GM21381 (cell line): Measurements from ENCODE around the gene PRKCB.

Experiments used
- ATAC-seq: cut with Tn5 transposase; IDR thresholded peaks from one replicate; pipeline ENCODE4 v1.9.1; 2021; ENCODE audit warnings: mild to moderate bottlenecking, moderate library complexity; ENCODE audit not compliant: unreplicated experiment

The PRKCB gene

GRCh38 chr16:23863511-23864422 lies 28.0 kb downstream of the PRKCB start:
- ATAC-seq, result peak; percentile 71

GRCh38 chr16:23865853-23866252 lies 30.1 kb downstream of the PRKCB start:
- ATAC-seq, result no peak

DNA sequence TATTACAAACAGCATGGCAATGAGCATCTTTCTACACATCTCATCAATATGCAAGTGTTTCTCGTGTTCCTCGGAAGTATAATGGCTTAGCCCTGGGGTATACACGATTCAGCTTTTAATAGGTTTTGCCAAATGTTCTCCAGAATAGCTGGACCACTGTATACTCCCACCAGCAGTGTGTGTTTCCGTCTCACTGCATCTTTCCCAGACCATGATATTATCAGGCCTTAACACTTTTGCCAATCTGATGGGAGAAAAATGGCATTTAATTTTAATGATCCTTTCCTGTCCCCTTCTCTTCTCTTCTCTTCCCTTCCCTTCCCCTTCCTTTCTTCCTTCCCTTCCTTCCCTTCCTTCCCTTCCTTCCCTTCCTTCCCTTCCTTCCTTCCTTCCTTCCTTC lies 30.8 kb downstream of the PRKCB start:
- ATAC-seq, result no peak

GRCh38 chr16:23867566-23867965 lies 31.8 kb downstream of the PRKCB start:
- ATAC-seq, result no peak

DNA sequence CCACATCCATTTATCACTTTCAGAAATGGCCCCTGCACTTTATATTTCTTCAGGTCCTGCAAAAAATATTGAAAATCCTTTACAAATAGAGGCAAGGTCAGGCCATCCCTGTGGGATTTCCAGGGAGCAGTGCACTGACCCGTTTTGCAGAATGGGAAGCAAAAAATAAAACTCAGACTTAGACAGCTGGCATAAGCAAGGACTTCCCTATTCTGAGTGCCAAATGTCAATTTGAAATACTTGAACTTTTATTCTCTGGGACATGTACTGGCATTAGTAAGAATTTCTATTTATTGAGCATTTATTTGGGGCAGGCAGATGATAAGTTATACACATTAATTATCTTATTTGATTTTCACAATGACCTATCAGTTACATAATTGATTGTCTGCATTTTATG lies 32.4 kb downstream of the PRKCB start:
- ATAC-seq, result no peak

DNA sequence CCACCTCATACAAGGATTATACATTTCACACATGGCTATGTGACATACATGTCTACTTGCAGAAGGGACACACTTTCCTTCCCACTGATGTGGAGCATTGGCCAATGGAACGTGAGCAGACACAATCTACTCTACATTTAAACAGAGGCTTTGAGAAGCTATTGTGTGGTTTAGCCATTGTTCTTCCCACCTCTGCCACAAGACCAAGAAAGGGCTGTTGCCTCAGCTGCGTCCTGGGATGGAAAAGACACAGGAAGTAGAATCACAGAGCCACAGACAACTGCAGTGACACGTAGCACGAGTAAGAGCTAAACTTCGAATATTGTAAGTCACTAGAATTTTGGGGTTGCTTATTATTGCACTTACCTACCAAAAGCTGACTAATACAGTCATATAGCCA lies 33.3 kb downstream of the PRKCB start:
- no peak for ATAC-seq

DNA sequence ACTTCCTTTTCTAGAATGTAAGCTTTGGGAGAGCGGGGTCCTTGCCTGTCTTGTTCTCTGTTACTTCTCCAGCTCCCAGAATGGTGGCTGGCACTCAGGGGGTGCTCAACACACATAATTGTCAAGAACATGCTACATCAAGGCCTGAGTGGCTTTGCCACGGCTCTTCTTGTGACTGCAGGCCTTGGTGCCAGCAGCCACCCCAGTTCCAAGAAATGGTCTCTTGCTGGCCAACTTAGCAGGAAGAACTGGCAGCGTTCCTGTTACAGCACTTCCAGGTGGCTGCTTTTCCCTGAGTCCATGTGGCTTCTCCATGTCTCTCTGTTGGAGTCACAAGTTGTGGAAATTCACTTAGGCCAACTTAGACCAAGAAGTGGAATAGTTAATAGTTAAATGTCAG lies 36.1 kb downstream of the PRKCB start:
- ATAC-seq, result no peak

DNA sequence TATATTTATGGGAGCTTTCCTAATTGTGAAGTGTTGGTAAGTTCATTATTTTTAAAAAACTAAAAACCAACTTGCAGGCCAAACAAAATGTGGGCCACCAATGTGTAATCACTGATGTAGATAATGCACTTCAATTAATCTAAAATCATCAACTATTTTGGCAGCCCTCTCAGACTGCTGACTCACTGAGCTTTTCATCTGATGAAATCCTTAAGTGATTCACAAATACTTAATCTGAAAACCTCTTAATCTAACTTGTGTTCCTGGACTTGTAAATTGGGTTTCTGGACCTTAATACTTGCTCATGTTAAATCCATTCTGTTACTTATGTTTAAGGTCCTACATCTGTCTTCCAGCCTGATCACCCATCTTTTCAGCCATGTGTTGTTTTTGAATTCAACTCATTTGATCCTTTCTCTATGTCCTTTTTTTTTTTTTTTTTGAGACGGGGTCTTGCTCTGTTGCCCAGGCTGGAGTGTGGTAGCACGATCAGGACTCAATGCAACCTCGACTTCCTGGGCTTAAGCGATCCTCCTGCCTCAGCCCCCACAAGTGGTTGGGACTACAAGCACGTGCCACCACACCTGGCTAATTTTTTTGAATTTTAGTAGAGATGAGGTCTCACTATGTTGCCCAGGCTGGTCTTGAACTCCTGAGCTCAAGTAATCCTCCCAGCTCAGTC lies 39.0 kb downstream of the PRKCB start:
- ATAC-seq, result no peak

- ATAC-seq, result no peak
Observed at GRCh38 chr16:23876256-23876896, 40.6 kb downstream of the PRKCB start.

GRCh38 chr16:23877107-23878070 lies 41.6 kb downstream of the PRKCB start:
- no peak for ATAC-seq

DNA sequence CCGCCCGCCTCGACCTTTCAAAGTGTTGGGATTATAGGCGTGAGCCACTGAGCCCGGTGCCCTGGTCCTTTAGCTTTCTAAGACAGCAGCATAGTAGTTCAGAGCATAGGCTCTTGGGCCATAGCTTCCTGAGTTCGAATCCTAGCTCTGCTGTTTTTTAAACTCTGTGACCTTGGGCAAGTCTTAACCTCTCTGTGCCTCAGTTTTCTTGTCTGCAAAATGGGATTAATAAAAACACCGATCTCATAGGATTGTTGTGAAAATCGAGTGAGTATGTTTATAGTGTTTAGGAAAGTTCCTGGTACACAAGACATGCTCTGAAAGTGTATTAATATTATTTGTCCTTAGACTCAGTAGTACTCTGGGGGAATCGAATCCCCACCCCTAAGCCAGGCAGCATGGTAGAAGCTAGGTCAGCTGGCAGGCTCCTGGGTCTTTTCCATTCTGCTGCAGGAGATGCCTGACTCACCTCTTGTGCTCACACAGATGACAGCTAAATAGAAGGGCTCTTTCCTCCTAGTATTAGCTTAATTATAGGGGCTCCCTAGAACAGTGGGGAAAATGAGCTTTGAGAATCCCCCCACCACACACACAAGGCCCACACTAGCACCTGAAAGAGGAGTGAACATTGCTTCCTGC lies 44.1 kb downstream of the PRKCB start:
- no peak for ATAC-seq

GRCh38 chr16:23889189-23889588 lies 53.4 kb downstream of the PRKCB start:
- no peak for ATAC-seq

DNA sequence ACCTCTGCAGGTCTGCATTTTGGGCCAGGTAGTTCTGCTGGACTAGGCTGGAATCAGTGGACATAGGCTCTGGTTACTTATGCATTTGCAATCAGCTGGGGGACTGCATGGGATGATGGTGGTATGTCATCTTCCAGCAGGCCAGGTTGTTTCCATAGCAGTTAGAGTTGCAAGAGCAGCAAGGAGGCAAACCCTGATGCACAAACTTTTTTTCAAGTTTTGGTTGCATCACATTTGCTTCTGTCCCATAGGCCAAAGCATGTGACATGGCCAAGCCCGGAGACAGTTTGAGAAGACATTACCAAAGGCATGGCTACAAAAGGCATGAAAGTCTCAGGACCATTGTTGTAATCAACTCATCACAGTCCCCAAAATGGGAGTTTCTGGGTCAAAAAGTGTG lies 58.2 kb downstream of the PRKCB start:
- no peak for ATAC-seq

- no peak for ATAC-seq
Observed at GRCh38 chr16:23895052-23895451, 59.3 kb downstream of the PRKCB start.

DNA sequence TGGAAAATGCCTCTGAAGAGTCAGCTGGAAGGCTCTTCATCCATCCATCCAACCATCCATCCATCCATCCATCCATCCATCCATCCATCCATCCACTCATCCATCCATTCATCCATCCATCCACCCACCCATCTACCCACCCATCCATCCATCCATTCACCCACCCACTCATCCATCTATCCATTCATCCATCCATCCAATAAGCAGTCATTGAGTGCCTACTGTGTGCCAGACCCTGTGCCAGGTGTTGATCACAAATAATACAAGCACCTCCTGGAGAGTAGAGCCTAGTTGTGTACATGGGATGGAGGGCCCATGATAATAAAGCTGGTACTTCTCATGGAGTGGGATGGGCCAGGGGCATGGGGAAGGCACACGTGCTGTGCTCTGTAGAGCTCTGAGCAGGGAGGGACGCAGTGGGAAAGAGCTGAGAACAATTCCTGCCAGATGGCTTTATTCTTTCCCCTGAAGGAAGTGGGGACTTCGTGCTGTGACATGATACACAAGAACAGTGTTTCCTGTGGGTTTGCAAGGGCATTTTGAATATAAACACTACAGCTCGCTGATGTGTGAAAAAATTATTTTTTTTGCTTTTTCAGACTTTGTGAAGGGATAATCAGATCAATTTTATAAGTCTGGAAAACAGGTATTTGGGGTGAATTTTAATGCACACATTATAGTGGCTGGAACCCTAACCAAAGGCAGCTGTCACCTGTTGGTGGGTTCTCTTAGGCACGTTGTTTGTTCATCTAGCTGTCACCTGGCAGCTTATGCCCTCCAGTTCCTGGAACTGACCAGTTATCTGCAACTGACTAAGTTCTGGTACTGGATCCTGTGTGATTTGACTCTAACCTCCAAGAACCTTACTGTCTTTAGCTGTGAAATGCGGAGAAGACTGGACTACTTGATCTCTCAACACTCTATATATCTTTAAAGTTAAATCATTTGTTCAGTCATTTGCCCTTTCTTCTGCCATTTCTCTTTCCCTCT lies 61.3 kb downstream of the PRKCB start:
- no peak for ATAC-seq

GRCh38 chr16:23898682-23899430 lies 63.1 kb downstream of the PRKCB start:
- ATAC-seq, result no peak

- ATAC-seq, result no peak
Observed at GRCh38 chr16:23899869-23900268, 64.1 kb downstream of the PRKCB start.

DNA sequence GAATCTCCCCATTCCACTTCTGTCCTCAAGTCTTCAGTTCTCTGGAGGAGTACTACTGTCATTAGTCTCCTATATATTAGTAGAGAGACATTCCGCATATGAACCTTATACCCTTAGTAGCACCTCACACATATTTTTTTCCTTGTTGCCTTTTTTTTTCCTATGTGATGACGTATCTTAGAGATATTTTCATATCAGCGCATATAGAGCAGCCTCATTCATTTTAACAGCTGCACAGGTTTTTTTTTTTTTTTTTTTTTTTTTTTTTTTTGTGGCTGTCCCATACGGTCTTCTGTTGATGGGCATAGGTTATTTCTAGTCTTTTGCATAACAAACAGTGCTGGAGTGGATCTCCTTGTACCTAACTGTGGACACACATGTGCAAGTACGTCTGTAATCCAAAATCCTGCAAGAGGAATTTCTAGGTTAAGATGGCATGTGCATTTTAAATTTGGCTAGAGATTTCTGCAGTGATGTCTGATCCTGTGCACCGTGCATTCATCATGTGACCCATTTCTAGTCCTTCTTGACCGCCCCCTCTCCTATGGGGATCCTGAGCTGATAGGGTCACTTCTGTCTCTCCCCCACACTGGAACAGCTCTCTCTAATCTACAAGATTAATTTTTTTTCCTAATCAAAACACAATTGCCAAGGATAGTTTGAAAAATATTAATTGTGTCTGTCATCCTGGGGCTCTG lies 64.8 kb downstream of the PRKCB start:
- ATAC-seq, result no peak
